Thymus (tissue), 11 donors: ENCODE data around the gene TRERF1. TPM values are rescaled to one million over a fixed set of nuclear protein-coding genes. Genes with fewer than 3 reads are reported as not detected.

Source experiments
- DNase-seq, 9 donors: peaks; one replicate each; pipeline ENCODE4 v3.0.0-alpha.2; 2013; ENCODE audit warnings: low spot score in 9 of 9, low read depth in 6 of 9, missing footprints in 1 of 9
- H3K27ac ChIP-seq, 2 donors: one replicate each; pipeline ENCODE4 v1.5.1; 2013; ENCODE audit warnings: control low read depth in 1 of 2, low read depth in 1 of 2, low read length in 1 of 2, mild to moderate bottlenecking in 1 of 2, moderate library complexity in 1 of 2
- H3K27me3 ChIP-seq, 2 donors: one replicate each; pipeline ENCODE4 v1.5.1; 2013; ENCODE audit warnings: low read length in 1 of 2; ENCODE audit not compliant: control insufficient read depth in 2 of 2, insufficient read depth in 1 of 2
- H3K36me3 ChIP-seq, 2 donors: one replicate each; pipeline ENCODE4 v1.5.1; 2013; ENCODE audit warnings: low read length in 1 of 2, mild to moderate bottlenecking in 1 of 2, moderate library complexity in 1 of 2; ENCODE audit not compliant: control insufficient read depth in 2 of 2, insufficient read depth in 2 of 2
- H3K4me1 ChIP-seq, 2 donors: one replicate each; pipeline ENCODE4 v1.5.1; 2013; ENCODE audit warnings: low read length in 2 of 2; ENCODE audit not compliant: control insufficient read depth in 2 of 2, insufficient read depth in 2 of 2
- H3K4me3 ChIP-seq, 2 donors: one replicate each; pipeline ENCODE4 v1.5.1; 2013; ENCODE audit warnings: low read length in 2 of 2, control low read depth in 1 of 2, mild to moderate bottlenecking in 1 of 2
- H3K9me3 ChIP-seq, 2 donors: one replicate each; pipeline ENCODE4 v1.5.1; 2013; ENCODE audit warnings: low read length in 1 of 2, mild to moderate bottlenecking in 1 of 2; ENCODE audit not compliant: control insufficient read depth in 2 of 2, insufficient read depth in 1 of 2
- WGBS: extraction: QIAGEN DNeasy Blood & Tissue Kit; methylation state at CpG from one replicate; pipeline ENCODE4 v1.1.7; 2013; 5-methylcytosine and 5-hydroxymethylcytosine counted together
- polyA plus RNA-seq: library from polyadenylated mRNA; stranded (reverse); fragments of 200-250 nt; gene quantifications from one replicate; pipeline ENCODE4 v1.2.3, GENCODE V29; 2013
- total RNA-seq: library from RNA; stranded (reverse); fragments of 120-200 nt; gene quantifications from one replicate; pipeline ENCODE4 v1.2.4, GENCODE V29; 2013
- donor health status: healthy.

TRERF1 gene
- total and polyA plus RNA-seq, 2 donors, result 5.4 to 8.9 TPM

DNA sequence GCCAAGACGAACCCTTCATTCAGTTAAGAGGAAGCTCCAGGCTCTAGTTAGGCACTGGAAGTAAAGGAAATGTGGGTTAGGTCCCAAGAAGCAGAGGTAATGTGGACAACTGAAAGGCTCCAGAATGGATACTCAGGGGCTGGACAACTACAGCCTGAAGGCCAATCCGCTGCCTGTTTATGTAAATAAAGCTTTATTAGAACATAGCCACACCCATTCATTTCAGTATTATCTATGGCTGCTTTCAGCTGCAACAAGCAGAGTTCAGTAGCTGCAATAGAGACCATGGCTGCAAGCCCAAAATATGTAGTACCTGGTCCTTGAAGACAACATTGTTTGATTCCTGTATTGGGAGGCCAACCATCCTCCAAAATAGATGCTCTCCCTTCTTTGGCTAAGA is 133.2 kb downstream of the TRERF1 start:
- no peak for DNase-seq
- H3K27ac ChIP-seq, result no peak overlapping the region
- H3K4me1 ChIP-seq, result peaks cover 0 to 18% of the 10 kb centered on the region in 2 donors

GRCh38 chr6:42316981-42317380 is 134.7 kb downstream of the TRERF1 start:
- 90% methylated on average over 2 of the region's 2 CpGs for WGBS
- peaks cover 0 to 20% of the 10 kb centered on the region in 2 donors for H3K4me1 ChIP-seq
- no peaks in the 10 kb centered on the region for H3K27me3 ChIP-seq
- H3K4me3 ChIP-seq, result no peak overlapping the region
- DNase-seq, result no peak
- H3K36me3 ChIP-seq, result peaks cover 0 to 4% of the 10 kb centered on the region in 2 donors
- H3K27ac ChIP-seq, result no peak overlapping the region
- no peaks in the 10 kb centered on the region for H3K9me3 ChIP-seq

More for the DNA sequence above, 133.2 kb downstream of the TRERF1 start:
- H3K4me3 ChIP-seq, result no peak overlapping the region
- no peaks in the 10 kb centered on the region for H3K36me3 ChIP-seq
- no peaks in the 10 kb centered on the region for H3K27me3 ChIP-seq
- no peaks in the 10 kb centered on the region for H3K9me3 ChIP-seq
- 94% methylated on average over 2 of the region's 2 CpGs for WGBS

DNA sequence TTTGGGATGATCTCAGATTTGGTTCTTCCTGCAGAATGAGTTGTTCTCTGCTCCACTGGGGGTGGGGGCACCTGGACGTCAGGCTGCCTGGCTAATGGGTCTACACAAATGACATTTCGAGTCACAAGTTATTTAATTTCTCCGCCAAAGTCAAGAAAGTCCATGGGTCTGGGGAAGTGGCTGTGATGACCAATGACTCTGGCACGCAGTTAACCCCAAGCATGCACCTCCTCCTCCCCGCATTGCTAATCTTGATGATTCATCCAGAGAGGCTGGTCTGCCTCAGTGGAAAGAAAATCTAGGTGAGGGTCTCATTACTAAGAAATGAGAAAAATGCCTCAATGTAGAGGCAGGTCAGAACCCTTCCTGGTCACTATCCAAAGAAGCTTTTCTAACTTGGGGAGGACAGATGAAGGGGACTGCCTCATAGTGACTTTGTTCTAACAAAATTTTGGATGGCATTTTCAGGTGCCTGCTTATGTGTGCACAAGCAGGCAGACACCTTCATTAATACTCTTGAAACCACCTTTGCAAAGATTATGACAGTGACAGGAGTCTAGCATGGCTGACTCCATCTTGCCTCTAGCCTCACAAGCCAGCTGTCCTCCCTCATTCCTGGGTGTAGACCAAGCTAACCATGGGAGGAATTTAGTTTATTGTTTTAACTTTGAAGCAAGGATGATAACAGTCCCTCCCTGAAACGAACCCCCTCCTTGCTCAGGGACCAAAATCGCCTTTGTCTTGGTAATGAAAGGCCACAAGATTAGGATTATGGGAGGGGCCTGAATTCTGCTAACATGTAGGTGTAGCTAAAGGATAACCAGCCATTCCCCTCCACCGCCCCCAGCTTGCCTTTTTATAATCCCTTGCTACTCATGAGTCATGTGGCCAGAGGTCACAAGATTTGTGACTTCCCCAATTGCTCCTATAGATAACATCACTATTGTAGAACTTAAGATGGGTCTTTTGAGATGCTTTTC is 135.4 kb downstream of the TRERF1 start:
- no peak overlapping the region for H3K4me3 ChIP-seq
- peaks cover 0 to 4% of the 10 kb centered on the region in 2 donors for H3K36me3 ChIP-seq
- no peaks in the 10 kb centered on the region for H3K27me3 ChIP-seq
- H3K9me3 ChIP-seq, result no peaks in the 10 kb centered on the region
- no peak overlapping the region for H3K27ac ChIP-seq
- WGBS, result 94% methylated on average over 8 of the region's 8 CpGs
- H3K4me1 ChIP-seq, result peaks cover 0 to 20% of the 10 kb centered on the region in 2 donors
- DNase-seq, result no peak

DNA sequence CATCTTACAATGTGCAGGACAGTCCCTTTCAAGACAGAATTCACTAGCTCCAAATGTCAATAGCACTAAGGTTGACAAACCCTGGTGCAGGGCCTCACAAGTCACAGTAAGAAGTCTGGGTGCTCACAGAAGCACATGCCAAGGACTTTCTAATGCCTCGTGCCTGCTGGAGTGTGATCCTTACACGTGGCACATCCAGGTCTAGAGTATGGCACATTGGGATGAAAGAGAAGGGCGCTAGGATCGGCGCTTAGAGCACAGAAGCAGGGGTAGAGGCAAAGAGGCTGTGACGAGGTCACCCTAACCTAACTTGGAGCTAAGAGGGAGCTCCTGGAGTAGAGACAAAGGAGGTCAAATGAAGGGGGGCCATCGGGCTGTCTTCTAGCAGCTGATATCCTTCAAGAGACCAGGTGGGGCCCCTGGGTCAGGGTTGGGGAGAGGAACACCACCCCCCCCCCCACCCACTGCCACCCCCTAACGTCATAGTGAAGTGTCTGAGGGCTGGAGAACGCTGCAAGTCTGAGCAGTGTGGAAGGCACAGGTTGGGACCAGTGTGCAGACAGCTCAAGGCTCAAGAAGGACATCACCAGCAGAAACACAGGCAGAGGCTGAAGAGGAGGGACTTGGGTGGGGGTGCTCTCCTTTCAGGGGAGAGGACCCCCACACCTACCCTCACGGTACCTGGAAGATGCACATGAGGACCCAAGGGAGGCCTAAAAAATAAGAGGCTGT is 136.3 kb downstream of the TRERF1 start:
- Histone ChIP-seq H3K9me3 (no peaks in the 10 kb centered on the region), H3K27ac (peak overlapping the region in 1 of 2 donors; percentile 8), H3K27me3 (no peaks in the 10 kb centered on the region), H3K4me1 (peaks cover 0 to 20% of the 10 kb centered on the region in 2 donors), H3K4me3 (no peak overlapping the region), H3K36me3 (peaks cover 0 to 4% of the 10 kb centered on the region in 2 donors)
- no peak for DNase-seq
- 93% methylated on average over 10 of the region's 10 CpGs for WGBS

DNA sequence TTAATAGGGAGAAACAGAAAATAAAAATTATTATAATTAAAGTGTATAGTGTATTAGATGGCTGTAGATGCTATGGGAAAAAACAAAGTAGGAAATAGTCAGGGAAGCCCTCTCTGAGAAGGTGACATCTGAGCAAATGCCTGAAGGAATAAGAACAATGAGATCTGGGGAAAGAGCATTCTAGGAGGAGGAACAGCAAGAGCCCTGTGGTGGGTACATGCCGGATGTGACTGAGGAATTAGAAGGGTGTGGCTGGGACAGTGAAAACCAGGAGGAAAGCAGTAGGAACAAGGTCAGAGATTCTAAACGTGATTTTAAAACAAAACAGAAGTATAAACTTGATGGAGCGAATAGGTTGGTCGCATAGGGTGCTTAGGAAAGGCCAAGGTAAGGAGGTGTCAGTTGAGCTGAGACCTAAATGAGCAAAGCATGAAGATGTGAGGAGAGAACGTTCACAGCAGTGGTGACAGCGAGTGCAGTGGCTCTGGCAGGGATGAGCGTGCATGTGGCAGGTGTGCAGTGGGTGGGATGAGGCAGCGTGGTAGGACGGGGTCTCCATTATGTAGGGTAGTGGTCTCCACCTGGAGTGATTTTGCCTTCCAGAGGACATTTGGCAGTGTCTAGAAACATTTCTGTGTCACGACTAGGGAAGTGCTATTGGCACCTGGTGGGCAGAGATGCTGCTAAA is 137.0 kb downstream of the TRERF1 start:
- H3K9me3 ChIP-seq, result no peaks in the 10 kb centered on the region
- no peak overlapping the region for H3K4me3 ChIP-seq
- 97% methylated on average over 10 of the region's 10 CpGs for WGBS
- no peak overlapping the region for H3K27ac ChIP-seq
- no peaks in the 10 kb centered on the region for H3K27me3 ChIP-seq
- H3K36me3 ChIP-seq, result peaks cover 0 to 4% of the 10 kb centered on the region in 2 donors
- no peak for DNase-seq
- peaks cover 0 to 20% of the 10 kb centered on the region in 2 donors for H3K4me1 ChIP-seq

DNA sequence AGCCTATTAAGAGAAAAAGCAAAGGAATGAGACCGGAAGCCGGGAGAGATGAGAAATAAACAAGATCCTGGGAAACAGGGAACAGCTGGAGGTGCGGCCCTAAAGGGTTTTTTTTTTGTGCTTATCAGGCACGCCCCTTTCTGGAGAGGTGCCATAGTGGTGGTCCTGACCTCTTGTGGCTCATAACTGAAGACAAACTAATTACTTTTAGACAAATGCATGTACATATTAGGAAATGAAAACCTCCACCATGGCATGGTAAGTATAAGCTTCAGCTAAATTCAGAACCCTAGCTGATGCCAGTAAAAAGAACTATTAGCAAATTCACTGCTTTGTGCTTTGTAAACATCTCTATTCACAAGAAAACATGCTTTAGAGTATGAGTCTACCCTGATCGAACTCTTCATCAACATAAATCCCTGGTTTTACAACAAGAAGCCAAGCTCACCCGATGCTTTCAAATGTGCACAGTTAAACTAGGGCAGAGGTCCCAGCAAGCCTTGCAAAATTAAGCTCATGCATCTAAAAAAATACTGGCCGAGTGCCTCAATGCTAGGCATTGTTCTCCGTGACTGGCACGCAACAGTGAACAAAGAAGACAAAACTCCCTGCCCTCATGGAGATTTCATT is 137.7 kb downstream of the TRERF1 start:
- H3K27me3 ChIP-seq, result no peaks in the 10 kb centered on the region
- peaks cover 0 to 4% of the 10 kb centered on the region in 2 donors for H3K36me3 ChIP-seq
- no peak overlapping the region for H3K4me3 ChIP-seq
- peaks cover 0 to 20% of the 10 kb centered on the region in 2 donors for H3K4me1 ChIP-seq
- no peak overlapping the region for H3K27ac ChIP-seq
- DNase-seq, result no peak
- no peaks in the 10 kb centered on the region for H3K9me3 ChIP-seq
- WGBS, result 98% methylated on average over 9 of the region's 9 CpGs

- Histone ChIP-seq H3K27ac (no peak overlapping the region), H3K4me1 (peaks cover 0 to 20% of the 10 kb centered on the region in 2 donors), H3K27me3 (no peaks in the 10 kb centered on the region), H3K4me3 (no peak overlapping the region), H3K9me3 (no peaks in the 10 kb centered on the region), H3K36me3 (peaks cover 0 to 4% of the 10 kb centered on the region in 2 donors)
- DNase-seq, result no peak
- WGBS, result 87% methylated on average over 6 of the region's 6 CpGs
These were observed 138.7 kb downstream of the TRERF1 start for GRCh38 chr6:42313038-42313437.

DNA sequence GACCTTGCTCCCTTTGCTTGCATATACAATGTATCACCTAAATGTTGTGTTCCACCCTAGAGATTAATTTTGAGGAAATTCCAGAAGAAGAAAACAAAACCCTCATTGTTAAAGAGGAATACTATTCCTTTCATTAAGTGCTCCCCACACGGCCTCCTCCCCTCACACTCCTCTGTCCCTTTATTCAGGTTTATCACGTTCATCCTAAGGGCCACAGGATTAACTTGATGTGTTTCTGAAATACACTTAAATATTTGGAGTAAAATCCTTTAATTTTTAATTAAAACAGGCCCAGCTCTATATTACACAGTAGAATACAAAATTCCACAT is 144.6 kb downstream of the TRERF1 start:
- Histone ChIP-seq H3K27ac (no peak overlapping the region), H3K36me3 (no peaks in the 10 kb centered on the region), H3K9me3 (no peaks in the 10 kb centered on the region), H3K27me3 (no peaks in the 10 kb centered on the region), H3K4me1 (no peaks in the 10 kb centered on the region), H3K4me3 (no peak overlapping the region)
- WGBS, result over 99% methylated on average over 2 of the region's 2 CpGs
- DNase-seq, result no peak
